ENCODE data around the gene SNAPC4.
"Not testable (repeated sequence)": the region's sequence is repeated elsewhere in the genome, so short reads cannot be mapped to it uniquely, and the experiment has no call there.

Gene SNAPC4

GRCh38 chr9:136352682-136353081 lies 47.3 kb downstream of the SNAPC4 start:
- no peak for DNase-seq

- DNase-seq: not testable (repeated sequence)
Measured at GRCh38 chr9:136351868-136352267, 48.1 kb downstream of the SNAPC4 start.

- no peak for DNase-seq
Measured at GRCh38 chr9:136351252-136351800, 48.6 kb downstream of the SNAPC4 start.

Data from CD4-positive, alpha-beta T cell treated with Interleukin-10 for 1 hour (primary cell).